Endothelial cell of umbilical vein (primary cell): Measurements from ENCODE around the gene NFATC3.

ENCODE experiments used
- EZH2 ChIP-seq: IDR thresholded peaks from 2 replicates; pipeline ENCODE4 v1.6.1; 2012; ENCODE audit warnings: borderline replicate concordance, low read depth, mild to moderate bottlenecking, moderate library complexity, low read length, inconsistent platforms; ENCODE audit not compliant: severe bottlenecking
- FOS ChIP-seq: IDR thresholded peaks from 2 replicates; pipeline ENCODE4 v1.6.1; 2011; ENCODE audit warnings: mild to moderate bottlenecking, low read length, moderate library complexity, borderline replicate concordance; ENCODE audit not compliant: insufficient read depth
- GATA2 ChIP-seq: IDR thresholded peaks from 2 replicates; pipeline ENCODE4 v1.7.0; 2011; ENCODE audit warnings: low read depth, mild to moderate bottlenecking, moderate library complexity, mixed read lengths, low read length; ENCODE audit not compliant: insufficient read length, insufficient read depth
- JUN ChIP-seq: IDR thresholded peaks from 2 replicates; pipeline ENCODE4 v1.6.1; 2011; ENCODE audit warnings: borderline replicate concordance, low read depth; ENCODE audit not compliant: insufficient read length, insufficient read depth
- MYC ChIP-seq: IDR thresholded peaks from one replicate; pipeline ENCODE4 v1.6.1; 2011; ENCODE audit warnings: mild to moderate bottlenecking, low read depth, low read length
- POLR2A ChIP-seq: IDR thresholded peaks from 2 replicates; pipeline ENCODE4 v1.6.1; 2012; ENCODE audit warnings: low read depth, mild to moderate bottlenecking, control low read depth, low read length
- POLR2AphosphoS5 ChIP-seq: IDR thresholded peaks from 2 replicates; pipeline ENCODE4 v1.6.1; 2012; ENCODE audit warnings: low read depth, mild to moderate bottlenecking, control low read depth, low read length, moderate library complexity; ENCODE audit not compliant: insufficient read depth
- TF ChIP-seq, protein P1 (sequence below), 2 donors: IDR thresholded peaks; 1 replicate in 1 of 2; 2 replicates in 1 of 2; pipeline ENCODE4 v1.5.1; 2011; ENCODE audit warnings: low read length in 2 of 2, mild to moderate bottlenecking in 2 of 2, moderate library complexity in 2 of 2, control low read depth in 1 of 2, inconsistent platforms in 1 of 2, low read depth in 1 of 2; ENCODE audit not compliant: insufficient read depth in 1 of 2; ENCODE audit errors: extremely low read depth in 1 of 2

- TF ChIP-seq, protein P1, sequence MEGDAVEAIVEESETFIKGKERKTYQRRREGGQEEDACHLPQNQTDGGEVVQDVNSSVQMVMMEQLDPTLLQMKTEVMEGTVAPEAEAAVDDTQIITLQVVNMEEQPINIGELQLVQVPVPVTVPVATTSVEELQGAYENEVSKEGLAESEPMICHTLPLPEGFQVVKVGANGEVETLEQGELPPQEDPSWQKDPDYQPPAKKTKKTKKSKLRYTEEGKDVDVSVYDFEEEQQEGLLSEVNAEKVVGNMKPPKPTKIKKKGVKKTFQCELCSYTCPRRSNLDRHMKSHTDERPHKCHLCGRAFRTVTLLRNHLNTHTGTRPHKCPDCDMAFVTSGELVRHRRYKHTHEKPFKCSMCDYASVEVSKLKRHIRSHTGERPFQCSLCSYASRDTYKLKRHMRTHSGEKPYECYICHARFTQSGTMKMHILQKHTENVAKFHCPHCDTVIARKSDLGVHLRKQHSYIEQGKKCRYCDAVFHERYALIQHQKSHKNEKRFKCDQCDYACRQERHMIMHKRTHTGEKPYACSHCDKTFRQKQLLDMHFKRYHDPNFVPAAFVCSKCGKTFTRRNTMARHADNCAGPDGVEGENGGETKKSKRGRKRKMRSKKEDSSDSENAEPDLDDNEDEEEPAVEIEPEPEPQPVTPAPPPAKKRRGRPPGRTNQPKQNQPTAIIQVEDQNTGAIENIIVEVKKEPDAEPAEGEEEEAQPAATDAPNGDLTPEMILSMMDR (IDR thresholded peaks at IDR 0.05; ENCODE audit: extremely low read depth in 1 of 2, insufficient read depth in 1 of 2, low read depth in 1 of 2, low read length in 2 of 2) = no peak
- TF ChIP-seq POLR2AphosphoS5 = no peak
- TF ChIP-seq EZH2 = no peak
- TF ChIP-seq POLR2A = no peak
- no peak for TF ChIP-seq FOS
- no peak for TF ChIP-seq JUN
- TF ChIP-seq MYC = no peak
- TF ChIP-seq GATA2 = no peak
Observed at GRCh38 chr16:68075980-68076379, 9.2 kb upstream of the NFATC3 start.
